Trophoblast cell (in vitro differentiated cells and primary cell): ENCODE results near the gene GPR137.
"Not testable (repeated sequence)": the region's sequence is repeated elsewhere in the genome, so short reads cannot be mapped to it uniquely, and the experiment has no call there.

Experiments
- DNase-seq, 2 donors: peaks; one replicate each; pipeline ENCODE4 v3.0.0-alpha.2; 2016
- H2AFZ ChIP-seq: 2 replicates; pipeline ENCODE4 v1.6.1; 2013; ENCODE audit warnings: low read length, moderate library complexity, mild to moderate bottlenecking; ENCODE audit not compliant: insufficient read depth, poor library complexity
- H2AK5ac ChIP-seq: 2 replicates; pipeline ENCODE4 v1.6.1; 2013; ENCODE audit warnings: mild to moderate bottlenecking, low read length
- H2BK120ac ChIP-seq: 2 replicates; pipeline ENCODE4 v1.6.1; 2013; ENCODE audit warnings: low read length, mild to moderate bottlenecking, moderate library complexity; ENCODE audit not compliant: insufficient read depth, poor library complexity
- H2BK12ac ChIP-seq: 2 replicates; pipeline ENCODE4 v1.6.1; 2013; ENCODE audit warnings: mild to moderate bottlenecking, low read length, moderate library complexity
- H2BK5ac ChIP-seq: 2 replicates; pipeline ENCODE4 v1.6.1; 2013; ENCODE audit warnings: low read length, low read depth, moderate library complexity, mild to moderate bottlenecking; ENCODE audit not compliant: poor library complexity
- H3K14ac ChIP-seq: 2 replicates; pipeline ENCODE4 v1.6.1; 2013; ENCODE audit warnings: mild to moderate bottlenecking, low read length
- H3K18ac ChIP-seq: 2 replicates; pipeline ENCODE4 v1.6.1; 2013; ENCODE audit warnings: mild to moderate bottlenecking, low read length
- H3K23ac ChIP-seq: 2 replicates; pipeline ENCODE4 v1.6.1; 2013; ENCODE audit warnings: low read length
- H3K27ac ChIP-seq: 2 replicates; pipeline ENCODE4 v1.5.1; 2013; ENCODE audit warnings: low read depth, mild to moderate bottlenecking, inconsistent platforms, low read length, moderate library complexity
- H3K27me3 ChIP-seq: 2 replicates; pipeline ENCODE4 v1.6.1; 2013; ENCODE audit warnings: inconsistent platforms, mild to moderate bottlenecking, low read length, moderate library complexity; ENCODE audit not compliant: insufficient read depth
- H3K36me3 ChIP-seq, 2 experiments: 1 replicate in 1 of 2; 2 replicates in 1 of 2; pipeline ENCODE4 v1.6.1; 2013; ENCODE audit warnings: low read length in 2 of 2, mild to moderate bottlenecking in 2 of 2, moderate library complexity in 1 of 2; ENCODE audit not compliant: insufficient read depth in 2 of 2, control insufficient read depth in 1 of 2
- H3K4ac ChIP-seq: 2 replicates; pipeline ENCODE4 v1.6.1; 2013; ENCODE audit warnings: low read depth, mild to moderate bottlenecking, low read length, moderate library complexity
- H3K4me1 ChIP-seq, 2 experiments: 1 replicate in 1 of 2; 2 replicates in 1 of 2; pipeline ENCODE4 v1.6.1; 2013; ENCODE audit warnings: low read length in 2 of 2, mild to moderate bottlenecking in 2 of 2, moderate library complexity in 1 of 2; ENCODE audit not compliant: insufficient read depth in 2 of 2, control insufficient read depth in 1 of 2
- H3K4me2 ChIP-seq: 2 replicates; pipeline ENCODE4 v1.6.1; 2013; ENCODE audit warnings: inconsistent platforms, mild to moderate bottlenecking, low read length, moderate library complexity
- H3K4me3 ChIP-seq: 2 replicates; pipeline ENCODE4 v1.5.1; 2013; ENCODE audit warnings: mild to moderate bottlenecking, low read depth, low read length, inconsistent platforms
- H3K79me1 ChIP-seq: one replicate; pipeline ENCODE4 v1.6.1; 2013; ENCODE audit warnings: low read length
- H3K79me2 ChIP-seq: 2 replicates; pipeline ENCODE4 v1.6.1; 2013; ENCODE audit warnings: low read length, mild to moderate bottlenecking; ENCODE audit not compliant: control insufficient read depth, insufficient read depth, poor library complexity
- H3K9ac ChIP-seq: 2 replicates; pipeline ENCODE4 v1.6.1; 2013; ENCODE audit warnings: mild to moderate bottlenecking, low read length
- H3K9me3 ChIP-seq: 2 replicates; pipeline ENCODE4 v1.6.1; 2013; ENCODE audit warnings: low read depth, mild to moderate bottlenecking, control low read depth, inconsistent platforms, low read length; ENCODE audit not compliant: insufficient read depth
- H4K12ac ChIP-seq: 2 replicates; pipeline ENCODE4 v1.6.1; 2013; ENCODE audit warnings: low read depth, mild to moderate bottlenecking, low read length, moderate library complexity
- H4K8ac ChIP-seq: 2 replicates; pipeline ENCODE4 v1.6.1; 2013; ENCODE audit warnings: low read depth, mild to moderate bottlenecking, low read length, moderate library complexity
- H4K91ac ChIP-seq: one replicate; pipeline ENCODE4 v1.6.1; 2013; ENCODE audit warnings: low read depth, mild to moderate bottlenecking, low read length, moderate library complexity
- WGBS: extraction: QIAGEN DNeasy Blood & Tissue Kit; methylation state at CpG from one replicate; pipeline ENCODE4 v1.1.7; 2013; ENCODE audit warnings: missing lambda C conversion rate; ENCODE audit not compliant: insufficient read length, insufficient coverage; ENCODE audit errors: extremely low coverage; 5-methylcytosine and 5-hydroxymethylcytosine counted together

The GPR137 gene

GRCh38 chr11:64314805-64315561 lies 29.3 kb downstream of the GPR137 start:
- Histone ChIP-seq H3K23ac (no peak overlapping the region), H3K79me2 (peaks cover 9% of the 10 kb centered on the region), H3K4me3 (no peak overlapping the region), H3K18ac (no peak overlapping the region), H3K4ac (no peak overlapping the region), H3K36me3 (peaks cover 34 to 41% of the 10 kb centered on the region in 2 experiments), H3K9me3 (peaks cover 2% of the 10 kb centered on the region), H2AK5ac (no peak overlapping the region), H3K14ac (no peak overlapping the region), H3K27ac (no peak overlapping the region), H2BK12ac (no peak overlapping the region), H3K9ac (no peak overlapping the region), H2BK120ac (no peak overlapping the region), H4K12ac (no peak overlapping the region), H4K8ac (no peak overlapping the region), H3K79me1 (peaks cover 16% of the 10 kb centered on the region), H3K27me3 (no peaks in the 10 kb centered on the region), H2BK5ac (no peak overlapping the region), H3K4me1 (peaks cover 9 to 14% of the 10 kb centered on the region in 2 experiments), H4K91ac (no peak overlapping the region), H2AFZ (no peak overlapping the region), H3K4me2 (no peak overlapping the region)
- no peak for DNase-seq
- WGBS, result no CpG with 5 or more reads among the region's 24 CpGs

- H3K23ac ChIP-seq, H4K12ac ChIP-seq: not testable (repeated sequence)
Observed at GRCh38 chr11:64315667-64316526, 30.2 kb downstream of the GPR137 start.

GRCh38 chr11:64316672-64317324 lies 31.1 kb downstream of the GPR137 start:
- Histone ChIP-seq H2AK5ac (peak overlapping the region; percentile 91), H3K4me1 (peaks cover 2 to 8% of the 10 kb centered on the region in 2 experiments), H2AFZ (peak overlapping the region; percentile 61), H3K79me1 (peaks cover 16% of the 10 kb centered on the region), H4K91ac (peak overlapping the region; percentile 95), H3K9ac (peak overlapping the region; percentile 85), H3K4me3 (peak overlapping the region; percentile 86), H2BK12ac (no peak overlapping the region), H3K18ac (peak overlapping the region; percentile 94), H3K4ac (peak overlapping the region; percentile 90), H3K79me2 (peaks cover 9% of the 10 kb centered on the region), H4K12ac (peak overlapping the region; percentile 89), H3K4me2 (peak overlapping the region; percentile 93), H3K27ac (peak overlapping the region; percentile 90), H2BK120ac (peak overlapping the region; percentile 84), H2BK5ac (peak overlapping the region; percentile 64), H3K27me3 (no peaks in the 10 kb centered on the region), H4K8ac (peak overlapping the region; percentile 95), H3K14ac (peak overlapping the region; percentile 94), H3K9me3 (peaks cover 2% of the 10 kb centered on the region), H3K23ac (no peak overlapping the region), H3K36me3 (peaks cover 49 to 53% of the 10 kb centered on the region in 2 experiments)
- DNase-seq, result peak; percentile 74 to 80
- WGBS, result no CpG with 5 or more reads among the region's 32 CpGs

More at GRCh38 chr11:64315667-64316526, 30.2 kb downstream of the GPR137 start:
- peaks cover 16% of the 10 kb centered on the region for H3K79me1 ChIP-seq
- not testable (repeated sequence) for DNase-seq, H3K27ac ChIP-seq, H2BK12ac ChIP-seq, H3K9me3 ChIP-seq, H2AFZ ChIP-seq, H3K27me3 ChIP-seq, H2BK5ac ChIP-seq, H3K18ac ChIP-seq, H3K4me2 ChIP-seq, H4K8ac ChIP-seq, H3K79me2 ChIP-seq, H2BK120ac ChIP-seq, H2AK5ac ChIP-seq, H3K4me3 ChIP-seq, H3K14ac ChIP-seq, H4K91ac ChIP-seq, H3K9ac ChIP-seq, H3K4ac ChIP-seq
- peaks cover 41 to 44% of the 10 kb centered on the region in 2 experiments for H3K36me3 ChIP-seq
- H3K4me1 ChIP-seq, result peaks cover 5 to 11% of the 10 kb centered on the region in 2 experiments
- WGBS, result no CpG with 5 or more reads among the region's 25 CpGs

GRCh38 chr11:64317325-64317960 lies 31.8 kb downstream of the GPR137 start, which contains the start of gene TRMT112:
TSS of gene TRMT112 (minus strand) at chr11:64317559. CDS start at chr11:64317526, 33 bp downstream.
- Histone ChIP-seq H3K27me3 (no peaks in the 10 kb centered on the region), H4K91ac (peak within 1 kb of the TSS; percentile 97), H4K12ac (peak within 1 kb of the TSS; percentile 89), H3K9ac (peak within 1 kb of the TSS; percentile 85), H2BK5ac (peak within 1 kb of the TSS; percentile 85), H3K4ac (peak within 1 kb of the TSS; percentile 90), H2AK5ac (peak within 1 kb of the TSS; percentile 91), H3K36me3 (peaks cover 51 to 54% of the 10 kb centered on the region in 2 experiments), H3K4me1 (peaks cover 5 to 11% of the 10 kb centered on the region in 2 experiments), H3K27ac (peak within 1 kb of the TSS; percentile 97), H2BK12ac (peak within 1 kb of the TSS; percentile 29), H3K23ac (no peak within 1 kb of the TSS), H3K79me1 (peaks cover 16% of the 10 kb centered on the region), H3K4me2 (peak within 1 kb of the TSS; percentile 93), H3K4me3 (peak within 1 kb of the TSS; percentile 86), H3K9me3 (peaks cover 2% of the 10 kb centered on the region), H3K79me2 (peaks cover 9% of the 10 kb centered on the region), H3K18ac (peak within 1 kb of the TSS; percentile 94), H2BK120ac (peak within 1 kb of the TSS; percentile 84), H2AFZ (peak within 1 kb of the TSS; percentile 71), H4K8ac (peak within 1 kb of the TSS; percentile 95), H3K14ac (peak within 1 kb of the TSS; percentile 94)
- peak; percentile 99 for DNase-seq
- WGBS, result no CpG with 5 or more reads among the region's 43 CpGs
